GM06990 (cell line): ENCODE data around the gene CBFA2T3.
"Not testable (repeated sequence)": the region's sequence is repeated elsewhere in the genome, so short reads cannot be mapped to it uniquely, and the experiment has no call there.

Experiments
- DNase-seq: peaks from one replicate; pipeline ENCODE4 v3.0.0-alpha.2; 2011; ENCODE audit not compliant: insufficient read length; ENCODE audit errors: extremely low read depth
- H3K27me3 ChIP-seq: replicated peaks from 2 replicates; pipeline ENCODE4 v1.6.0; 2011; ENCODE audit warnings: low read length; ENCODE audit not compliant: control insufficient read depth, insufficient read depth
- H3K36me3 ChIP-seq: 2 replicates; pipeline ENCODE4 v1.5.1; 2011; ENCODE audit warnings: low read length; ENCODE audit not compliant: control insufficient read depth, insufficient read depth
- H3K4me3 ChIP-seq: replicated peaks from 2 replicates; pipeline ENCODE4 v1.5.1; 2011; ENCODE audit warnings: low read depth, mild to moderate bottlenecking, control low read depth, low read length
- TF ChIP-seq, protein P1 (sequence below): IDR thresholded peaks from 2 replicates; pipeline ENCODE4 v1.5.1; 2011; ENCODE audit warnings: low read length, control low read depth, mild to moderate bottlenecking, inconsistent platforms; ENCODE audit not compliant: insufficient read depth, poor library complexity, severe bottlenecking

CBFA2T3 gene

DNA sequence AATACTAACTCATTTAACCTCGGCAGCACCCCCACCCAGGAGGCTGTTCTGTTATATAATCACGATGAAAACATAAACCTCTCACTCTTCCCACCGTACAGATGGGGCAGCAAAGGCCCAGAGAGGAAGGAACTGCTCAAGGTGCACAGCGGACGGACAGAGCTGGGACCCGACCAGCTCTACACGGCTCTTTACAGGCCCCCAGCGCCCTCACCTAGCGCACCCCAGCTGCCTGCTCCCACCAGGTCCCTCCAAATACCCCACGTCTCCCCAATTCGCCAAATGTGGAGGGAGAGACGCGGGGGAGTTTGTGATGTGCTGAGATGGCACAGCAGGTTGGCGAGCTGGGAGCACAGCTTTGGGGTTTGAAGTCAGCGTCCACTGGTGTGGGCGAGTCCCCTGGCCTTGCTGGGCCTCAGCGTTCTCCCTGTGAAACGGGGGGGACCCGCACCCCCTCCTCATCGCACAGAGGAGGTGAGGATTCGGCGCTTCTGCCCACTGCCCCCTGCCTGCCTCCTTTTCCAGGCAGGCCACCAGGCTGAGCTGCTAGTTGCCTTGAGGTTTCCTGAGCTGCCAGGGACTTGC is 54.1 kb downstream of the CBFA2T3 start:
- H3K36me3 ChIP-seq = peaks cover 2% of the 10 kb centered on the region
- no peaks in the 10 kb centered on the region for H3K27me3 ChIP-seq
- TF ChIP-seq, protein P1, sequence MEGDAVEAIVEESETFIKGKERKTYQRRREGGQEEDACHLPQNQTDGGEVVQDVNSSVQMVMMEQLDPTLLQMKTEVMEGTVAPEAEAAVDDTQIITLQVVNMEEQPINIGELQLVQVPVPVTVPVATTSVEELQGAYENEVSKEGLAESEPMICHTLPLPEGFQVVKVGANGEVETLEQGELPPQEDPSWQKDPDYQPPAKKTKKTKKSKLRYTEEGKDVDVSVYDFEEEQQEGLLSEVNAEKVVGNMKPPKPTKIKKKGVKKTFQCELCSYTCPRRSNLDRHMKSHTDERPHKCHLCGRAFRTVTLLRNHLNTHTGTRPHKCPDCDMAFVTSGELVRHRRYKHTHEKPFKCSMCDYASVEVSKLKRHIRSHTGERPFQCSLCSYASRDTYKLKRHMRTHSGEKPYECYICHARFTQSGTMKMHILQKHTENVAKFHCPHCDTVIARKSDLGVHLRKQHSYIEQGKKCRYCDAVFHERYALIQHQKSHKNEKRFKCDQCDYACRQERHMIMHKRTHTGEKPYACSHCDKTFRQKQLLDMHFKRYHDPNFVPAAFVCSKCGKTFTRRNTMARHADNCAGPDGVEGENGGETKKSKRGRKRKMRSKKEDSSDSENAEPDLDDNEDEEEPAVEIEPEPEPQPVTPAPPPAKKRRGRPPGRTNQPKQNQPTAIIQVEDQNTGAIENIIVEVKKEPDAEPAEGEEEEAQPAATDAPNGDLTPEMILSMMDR = no peak
- H3K4me3 ChIP-seq = no peak overlapping the region
- no peak for DNase-seq

DNA sequence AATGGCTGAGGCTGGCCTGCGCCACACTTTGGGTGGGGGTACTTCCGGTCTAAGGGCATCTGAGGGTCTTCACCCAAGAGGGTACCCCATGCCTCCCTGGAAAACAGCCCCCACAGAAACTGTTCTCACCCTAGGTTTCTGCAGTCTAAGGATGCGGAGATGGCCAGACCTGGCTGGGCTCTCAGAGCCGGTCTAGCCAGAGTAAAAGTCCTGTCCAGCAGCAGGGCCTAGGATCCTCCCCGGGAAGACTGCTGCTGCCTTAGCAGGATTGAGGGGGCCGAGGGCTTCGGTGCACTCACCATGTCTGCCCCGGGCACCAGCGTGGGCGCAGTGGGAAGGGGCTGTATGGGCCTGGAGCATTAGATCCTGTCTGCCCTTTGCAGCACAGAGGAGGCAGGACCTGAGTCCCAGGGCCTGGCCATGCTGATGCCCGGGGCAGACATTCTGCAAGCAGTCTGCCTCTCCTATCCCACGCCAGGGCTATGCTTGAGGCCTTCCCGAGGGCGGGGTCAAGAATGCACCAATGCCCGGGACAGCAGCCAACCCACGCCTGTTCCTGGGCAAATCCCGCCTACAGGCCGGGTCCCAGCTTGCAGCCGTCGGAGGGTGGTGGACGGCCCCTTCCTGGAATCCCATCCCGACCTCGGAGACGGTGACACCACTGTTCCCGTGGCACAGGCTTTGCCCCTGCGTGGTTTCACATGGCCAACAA is 54.7 kb downstream of the CBFA2T3 start:
- TF ChIP-seq, protein P1 = no peak
- Histone ChIP-seq H3K36me3 (peaks cover 2% of the 10 kb centered on the region), H3K4me3 (no peak overlapping the region), H3K27me3 (no peaks in the 10 kb centered on the region)
- DNase-seq = no peak

DNA sequence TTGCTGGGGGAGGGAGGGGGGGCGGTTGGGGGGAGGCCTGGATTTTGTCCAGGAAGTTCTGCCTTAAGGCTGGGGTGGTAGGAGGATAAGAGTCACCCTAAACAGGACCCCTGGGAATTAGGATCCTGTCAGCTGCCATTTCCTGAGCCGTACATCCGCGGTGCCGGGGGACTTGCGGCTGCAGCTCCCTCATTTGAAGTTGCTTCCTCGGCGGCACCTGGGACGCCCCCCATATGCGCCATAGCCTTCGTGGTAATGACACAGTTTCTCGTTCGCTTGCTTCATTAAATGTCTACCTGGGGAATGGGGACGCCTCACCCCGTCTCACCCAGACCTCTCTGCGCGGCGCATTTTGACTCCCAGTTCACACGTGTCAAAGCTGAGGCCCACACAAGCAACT is 55.4 kb downstream of the CBFA2T3 start:
- TF ChIP-seq, protein P1 = no peak
- Histone ChIP-seq H3K36me3 (peaks cover 2% of the 10 kb centered on the region), H3K4me3 (no peak overlapping the region), H3K27me3 (no peaks in the 10 kb centered on the region)
- no peak for DNase-seq

DNA sequence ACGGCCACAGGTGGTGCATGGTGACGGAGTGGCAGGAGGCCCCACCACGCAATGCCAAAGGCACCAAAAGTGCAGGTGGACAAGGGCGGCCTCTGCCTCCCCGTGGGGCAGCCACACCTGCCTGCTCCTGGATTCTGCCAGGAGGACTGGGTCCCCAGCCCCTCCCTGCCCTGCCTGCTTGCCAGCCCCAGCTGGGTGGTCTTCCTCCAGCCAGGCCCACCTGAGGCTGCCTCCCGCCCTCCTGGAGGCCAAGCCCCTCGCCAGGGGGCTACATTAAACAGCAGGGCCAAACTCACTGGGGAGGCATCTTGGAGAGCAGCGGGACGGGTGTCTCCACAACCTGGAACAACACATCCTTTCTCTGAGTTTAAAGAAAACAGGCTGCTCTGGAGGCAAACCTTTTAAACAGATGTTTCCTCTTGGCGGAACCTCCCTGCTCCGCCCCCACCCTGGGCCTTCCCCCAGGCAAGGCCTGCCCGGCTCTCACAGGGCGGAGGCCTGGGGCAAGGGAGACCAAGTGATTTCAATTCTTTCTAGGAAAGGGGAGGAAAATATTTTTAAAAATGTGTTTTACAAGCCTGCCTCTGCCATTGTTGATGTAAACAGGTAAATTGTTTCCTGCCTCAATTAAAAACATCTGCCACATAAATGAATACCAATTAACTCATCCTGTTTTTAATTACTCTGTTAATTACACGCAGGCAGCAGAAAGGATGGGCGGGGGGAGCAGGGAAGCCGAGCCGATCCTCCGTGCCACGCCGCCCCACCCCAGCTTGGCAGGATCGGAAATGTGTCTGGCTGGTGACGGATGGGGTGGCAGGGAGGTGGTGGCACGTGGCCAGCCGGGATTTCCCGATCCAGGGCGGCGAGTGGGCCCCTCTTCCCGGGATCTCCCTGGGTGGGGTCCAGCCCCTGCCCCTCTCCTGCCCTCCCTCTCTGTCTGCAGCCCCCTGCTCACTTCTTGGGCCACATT is 56.1 kb downstream of the CBFA2T3 start:
- no peak for DNase-seq
- Histone ChIP-seq H3K36me3 (peaks cover 4% of the 10 kb centered on the region), H3K27me3 (no peaks in the 10 kb centered on the region), H3K4me3 (no peak overlapping the region)
- TF ChIP-seq, protein P1 = no peak

DNA sequence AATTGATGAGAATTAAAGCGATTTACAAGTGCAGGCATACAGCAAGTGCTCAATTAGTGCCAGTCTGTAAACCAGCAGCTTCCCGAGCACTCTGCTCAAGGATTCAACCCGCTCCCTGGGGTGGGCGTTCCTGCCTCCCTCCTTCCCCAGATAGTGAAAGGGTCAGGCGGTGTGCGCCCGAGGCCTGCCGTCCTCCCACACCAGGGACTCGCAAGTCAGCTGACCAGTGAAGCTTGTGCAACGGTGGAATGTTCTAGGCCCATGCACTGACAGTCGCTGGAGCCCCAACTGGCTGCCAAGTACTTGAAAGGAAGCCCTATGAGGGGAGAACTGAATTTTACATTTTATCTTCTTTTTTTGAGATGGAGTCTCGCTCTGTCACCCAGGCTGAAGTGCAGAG is 57.1 kb downstream of the CBFA2T3 start:
- Histone ChIP-seq H3K27me3 (no peaks in the 10 kb centered on the region), H3K36me3 (peaks cover 4% of the 10 kb centered on the region), H3K4me3 (no peak overlapping the region)
- DNase-seq = no peak
- TF ChIP-seq, protein P1 = no peak

DNA sequence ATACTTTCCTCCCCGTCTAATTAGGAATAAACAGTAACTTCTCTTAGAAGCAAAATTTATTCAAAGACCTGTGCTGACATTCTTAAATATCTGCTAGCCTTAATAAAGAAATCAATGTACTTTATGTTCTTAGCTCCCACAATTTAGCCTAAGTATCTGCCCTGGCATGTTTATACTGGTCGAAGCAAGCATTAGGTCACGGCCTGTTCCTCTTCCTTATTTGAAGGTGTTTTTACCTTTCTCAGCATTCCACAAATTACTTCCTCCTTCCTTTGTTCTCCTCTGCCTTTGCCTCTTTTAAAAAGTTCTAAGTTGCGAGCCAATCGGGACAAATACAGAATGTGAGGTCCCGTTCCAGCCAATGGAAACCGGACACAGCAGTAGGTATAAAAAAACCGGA is 58.1 kb downstream of the CBFA2T3 start:
- H3K4me3 ChIP-seq, DNase-seq, H3K27me3 ChIP-seq, H3K36me3 ChIP-seq: not testable (repeated sequence)
